Activated CD4-positive, alpha-beta memory T cell treated with anti-CD3 and anti-CD28 coated beads, Interleukin-2, amount 10 ng/mL, durations not matched to agents 7 days and 5 days (primary cell): ENCODE data around the gene NPIPA2. TPM values are rescaled to one million over a fixed set of nuclear protein-coding genes. Genes with fewer than 3 reads are reported as not detected.
"Not testable (repeated sequence)": the region's sequence is repeated elsewhere in the genome, so short reads cannot be mapped to it uniquely, and the experiment has no call there.

Experiments
- CTCF ChIA-PET: fragments of 350-600 bp; sonication (Branson Sonifier 250); formaldehyde crosslinking; loops from one replicate; lab custom pipeline; 2021; ENCODE audit warnings: antibody characterized with exemption, inconsistent platforms; lab: Charles Lee
- POLR2A ChIA-PET: fragments of 350-600 bp; sonication (Branson Sonifier 250); formaldehyde crosslinking; loops from one replicate; lab custom pipeline; 2021; ENCODE audit warnings: antibody characterized with exemption; lab: Charles Lee
- DNase-seq: peaks from one replicate; pipeline ENCODE4 v3.0.0-alpha.2; 2020
- H3K27ac Mint-ChIP-seq: one replicate; pipeline ENCODE4 v1.8.0; 2021; ENCODE audit warnings: mild to moderate bottlenecking, mixed read lengths
- H3K27me3 Mint-ChIP-seq: one replicate; pipeline ENCODE4 v1.8.0; 2021; ENCODE audit warnings: mixed read lengths
- H3K36me3 Mint-ChIP-seq: one replicate; pipeline ENCODE4 v1.8.0; 2021; ENCODE audit warnings: low read depth, mixed read lengths
- H3K4me1 Mint-ChIP-seq: one replicate; pipeline ENCODE4 v1.8.0; 2021; ENCODE audit warnings: mixed read lengths
- H3K4me3 Mint-ChIP-seq: one replicate; pipeline ENCODE4 v1.8.0; 2021; ENCODE audit warnings: mild to moderate bottlenecking, mixed read lengths
- H3K9me3 Mint-ChIP-seq: one replicate; pipeline ENCODE4 v1.8.0; 2021; ENCODE audit warnings: mixed read lengths
- total RNA-seq, 2 experiments: library from RNA; stranded (reverse); gene quantifications; one replicate each; pipeline ENCODE4 v1.2.3, GENCODE V29; 2021

NPIPA2 gene
- 1 to 10 TPM in 1 of 2 experiments, under 1 TPM in 1; 0.68 to 8.0 TPM for total RNA-seq

- DNase-seq, H3K4me3 Mint-ChIP-seq, H3K36me3 Mint-ChIP-seq, H3K9me3 Mint-ChIP-seq, H3K4me1 Mint-ChIP-seq, H3K27me3 Mint-ChIP-seq, CTCF ChIA-PET, POLR2A ChIA-PET, H3K27ac Mint-ChIP-seq: not testable (repeated sequence)
Observed at GRCh38 chr16:14742273-14743128, at the start of gene NPIPA2. TSS of gene NPIPA2 (plus strand) at chr16:14742533. CDS start at chr16:14748066, 5,533 bp downstream.

DNA sequence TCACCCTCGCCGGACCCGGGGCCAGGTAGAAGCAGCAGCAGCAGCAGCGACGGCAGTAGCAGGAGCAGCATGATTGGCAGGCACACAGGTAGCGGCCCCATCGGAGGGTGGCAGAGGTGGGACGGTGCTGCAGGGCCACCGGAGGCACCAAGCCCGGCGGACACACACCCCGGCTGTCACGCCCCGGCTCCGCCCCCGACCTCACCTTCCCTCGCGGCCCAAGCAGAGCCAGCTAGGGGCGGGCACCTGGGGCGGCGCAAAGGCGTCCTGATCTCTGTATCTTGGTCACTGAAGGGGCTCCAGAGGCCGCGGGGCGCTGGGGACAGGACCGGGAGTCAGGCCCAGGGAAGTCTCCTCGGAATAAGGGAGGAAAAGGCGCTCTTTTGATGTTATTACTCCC lies 48.2 kb upstream of the NPIPA2 start, which contains the start of gene PLA2G10:
TSS of gene PLA2G10 (minus strand) at position 180 of the 400 bp plus-strand sequence. CDS start at position 101, 79 bp downstream.
- H3K9me3 Mint-ChIP-seq, DNase-seq, H3K27me3 Mint-ChIP-seq, H3K36me3 Mint-ChIP-seq, H3K27ac Mint-ChIP-seq, POLR2A ChIA-PET, H3K4me3 Mint-ChIP-seq, CTCF ChIA-PET, H3K4me1 Mint-ChIP-seq: not testable (repeated sequence)

- H3K27ac Mint-ChIP-seq, H3K4me1 Mint-ChIP-seq, H3K36me3 Mint-ChIP-seq, H3K9me3 Mint-ChIP-seq, CTCF ChIA-PET, H3K27me3 Mint-ChIP-seq, POLR2A ChIA-PET, DNase-seq, H3K4me3 Mint-ChIP-seq: not testable (repeated sequence)
Observed at GRCh38 chr16:14701859-14702258, 40.5 kb upstream of the NPIPA2 start.

- POLR2A ChIA-PET, H3K36me3 Mint-ChIP-seq, H3K9me3 Mint-ChIP-seq, CTCF ChIA-PET, H3K27ac Mint-ChIP-seq, H3K27me3 Mint-ChIP-seq, DNase-seq, H3K4me3 Mint-ChIP-seq, H3K4me1 Mint-ChIP-seq: not testable (repeated sequence)
Observed at GRCh38 chr16:14702672-14703071, 39.7 kb upstream of the NPIPA2 start.

DNA sequence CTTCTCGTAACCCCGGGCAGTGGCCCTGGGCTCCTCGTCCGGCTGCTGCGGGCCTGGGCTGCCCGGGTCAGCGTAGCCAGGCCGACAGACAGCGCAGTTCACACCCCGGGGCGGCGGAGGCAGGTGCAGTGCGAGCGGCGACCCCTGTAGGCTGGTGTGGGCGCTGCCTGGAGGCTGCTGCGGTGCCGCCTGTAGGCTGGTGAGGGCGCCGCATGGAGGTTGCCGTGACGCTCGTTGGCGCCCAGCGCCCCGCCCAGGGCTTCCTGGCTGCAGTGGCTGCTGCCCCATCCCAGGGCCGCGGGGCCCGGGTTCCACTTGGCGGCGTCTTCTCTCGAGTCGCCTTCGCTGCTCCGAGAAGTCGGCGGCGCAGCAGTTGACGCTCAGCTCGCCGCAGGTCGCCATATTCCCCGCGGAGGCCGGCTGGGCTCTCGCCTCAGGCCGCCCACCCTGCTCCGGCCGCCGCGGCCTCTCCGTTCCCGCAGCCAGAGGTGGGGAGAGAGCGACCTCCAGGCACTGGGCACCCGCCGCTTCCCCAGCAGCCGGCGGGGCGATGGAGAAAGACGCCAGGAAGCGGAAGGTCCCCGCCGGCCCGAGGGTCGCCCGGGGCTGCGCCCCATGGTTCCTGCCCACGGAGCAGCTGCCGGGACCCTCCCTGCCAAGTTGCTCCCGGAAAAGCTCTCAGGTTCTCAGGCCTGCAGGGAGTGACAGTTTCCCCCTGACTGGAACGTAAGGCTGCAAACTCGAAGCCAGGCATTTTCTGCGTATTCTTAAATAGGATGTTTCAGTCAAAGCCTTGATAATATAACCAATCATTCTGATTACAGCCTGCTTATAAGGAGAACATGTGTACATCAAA lies 38.9 kb upstream of the NPIPA2 start, which contains the start of gene NPIPA3:
TSS of gene NPIPA3 (plus strand) at position 256 of the 856 bp plus-strand sequence. CDS start 5,533 bp downstream, outside the sequence.
- DNase-seq, H3K4me1 Mint-ChIP-seq, POLR2A ChIA-PET, H3K27ac Mint-ChIP-seq, H3K4me3 Mint-ChIP-seq, CTCF ChIA-PET, H3K9me3 Mint-ChIP-seq, H3K27me3 Mint-ChIP-seq, H3K36me3 Mint-ChIP-seq: not testable (repeated sequence)

GRCh38 chr16:14733233-14733632 lies 9.1 kb upstream of the NPIPA2 start:
- POLR2A ChIA-PET, CTCF ChIA-PET, H3K27me3 Mint-ChIP-seq, H3K27ac Mint-ChIP-seq, H3K4me3 Mint-ChIP-seq, H3K9me3 Mint-ChIP-seq, DNase-seq, H3K4me1 Mint-ChIP-seq, H3K36me3 Mint-ChIP-seq: not testable (repeated sequence)

DNA sequence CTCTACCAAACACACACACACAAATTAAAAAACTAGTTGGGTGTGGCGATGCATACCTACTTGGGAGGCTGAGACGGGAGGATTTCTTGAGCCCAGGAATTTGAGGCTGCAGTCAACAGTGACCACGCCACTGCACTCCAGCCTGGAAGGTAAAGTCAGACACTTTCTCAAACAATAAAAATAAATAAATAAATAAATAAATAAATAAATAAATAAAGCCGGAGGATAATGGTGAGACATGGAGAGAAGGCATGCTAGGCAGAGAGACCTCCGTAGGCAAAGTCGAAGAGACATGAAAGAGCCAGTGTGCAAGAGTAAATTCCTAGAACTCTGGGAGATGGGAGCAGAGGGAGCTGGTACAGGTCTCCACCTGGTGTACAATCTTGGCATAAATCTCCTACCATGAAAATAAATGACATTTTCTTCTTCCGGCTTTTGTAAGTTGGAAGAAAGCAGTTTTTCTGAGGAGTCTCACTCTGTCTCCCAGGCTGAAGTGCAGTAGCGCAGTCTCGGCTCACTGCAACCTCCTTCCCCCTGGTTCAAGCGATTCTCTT lies 1.4 kb upstream of the NPIPA2 start:
- H3K36me3 Mint-ChIP-seq, H3K9me3 Mint-ChIP-seq, CTCF ChIA-PET, DNase-seq, H3K27ac Mint-ChIP-seq, POLR2A ChIA-PET, H3K4me3 Mint-ChIP-seq, H3K4me1 Mint-ChIP-seq, H3K27me3 Mint-ChIP-seq: not testable (repeated sequence)

DNA sequence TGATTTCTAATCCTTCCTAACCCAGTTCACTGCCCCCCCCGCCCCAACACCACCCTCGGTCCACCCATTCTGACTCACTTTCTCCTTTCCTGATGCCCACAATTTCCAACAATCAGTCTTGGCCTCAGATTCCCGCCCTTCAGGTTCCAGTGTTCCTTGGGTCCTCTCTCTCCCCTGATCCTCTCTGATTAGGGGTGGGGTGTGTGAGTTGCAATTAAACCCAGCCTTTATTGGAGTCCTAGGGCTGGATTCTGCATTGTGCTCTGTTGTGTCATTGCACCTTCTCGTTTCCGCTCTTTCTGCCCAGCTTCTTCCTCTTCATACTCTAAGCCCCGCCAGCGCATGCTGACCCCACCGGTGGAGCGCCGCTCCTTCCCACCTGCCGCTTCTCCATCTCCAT lies 539 bp upstream of the NPIPA2 start:
- H3K9me3 Mint-ChIP-seq, CTCF ChIA-PET, POLR2A ChIA-PET, H3K4me3 Mint-ChIP-seq, DNase-seq, H3K4me1 Mint-ChIP-seq, H3K27ac Mint-ChIP-seq, H3K36me3 Mint-ChIP-seq, H3K27me3 Mint-ChIP-seq: not testable (repeated sequence)

DNA sequence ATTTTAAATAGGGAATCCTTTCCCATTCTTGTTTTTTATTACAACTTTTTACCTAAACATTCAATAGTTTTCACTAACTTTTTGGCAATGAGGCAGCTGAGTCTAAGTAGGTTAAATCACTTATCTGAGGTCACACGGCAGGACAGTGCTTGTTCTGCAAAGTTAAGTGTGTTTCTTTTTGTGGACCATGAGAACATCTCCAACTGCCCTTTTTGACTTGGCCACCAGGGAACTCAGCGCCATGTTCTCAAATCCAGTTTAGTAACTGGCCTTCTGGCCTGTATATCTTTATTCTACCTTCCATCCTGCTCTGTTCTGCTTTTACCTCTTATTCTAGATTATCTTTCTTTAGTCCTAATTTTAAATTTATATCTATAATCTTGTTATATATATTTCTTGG lies 31.3 kb downstream of the NPIPA2 start:
- H3K27ac Mint-ChIP-seq, POLR2A ChIA-PET, DNase-seq, H3K4me3 Mint-ChIP-seq, H3K4me1 Mint-ChIP-seq, CTCF ChIA-PET, H3K9me3 Mint-ChIP-seq, H3K36me3 Mint-ChIP-seq, H3K27me3 Mint-ChIP-seq: not testable (repeated sequence)

DNA sequence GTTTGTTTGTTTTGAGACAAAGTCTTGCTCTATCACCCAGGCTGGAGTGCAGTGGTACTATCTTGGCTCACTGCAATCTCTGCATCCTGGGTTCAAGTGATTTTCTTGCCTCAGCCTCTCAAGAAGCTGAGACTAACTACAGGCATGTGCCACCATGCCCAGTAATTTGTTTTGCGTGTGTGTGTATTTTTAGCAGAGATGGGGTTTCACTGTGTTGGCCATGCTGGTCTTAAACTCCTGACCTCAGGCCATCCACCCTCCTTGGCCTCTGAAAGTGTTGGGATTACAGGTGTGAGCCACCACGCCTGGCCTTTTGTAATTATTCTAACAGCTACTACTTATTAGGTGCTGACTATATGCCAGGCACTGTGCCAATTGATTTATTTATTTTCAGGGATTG lies 33.3 kb downstream of the NPIPA2 start:
- H3K36me3 Mint-ChIP-seq, H3K27ac Mint-ChIP-seq, H3K4me1 Mint-ChIP-seq, H3K9me3 Mint-ChIP-seq, POLR2A ChIA-PET, H3K4me3 Mint-ChIP-seq, H3K27me3 Mint-ChIP-seq, CTCF ChIA-PET, DNase-seq: not testable (repeated sequence)

GRCh38 chr16:14776763-14777162 lies 34.4 kb downstream of the NPIPA2 start:
- CTCF ChIA-PET, DNase-seq, H3K27me3 Mint-ChIP-seq, H3K4me1 Mint-ChIP-seq, POLR2A ChIA-PET, H3K9me3 Mint-ChIP-seq, H3K36me3 Mint-ChIP-seq, H3K27ac Mint-ChIP-seq, H3K4me3 Mint-ChIP-seq: not testable (repeated sequence)

DNA sequence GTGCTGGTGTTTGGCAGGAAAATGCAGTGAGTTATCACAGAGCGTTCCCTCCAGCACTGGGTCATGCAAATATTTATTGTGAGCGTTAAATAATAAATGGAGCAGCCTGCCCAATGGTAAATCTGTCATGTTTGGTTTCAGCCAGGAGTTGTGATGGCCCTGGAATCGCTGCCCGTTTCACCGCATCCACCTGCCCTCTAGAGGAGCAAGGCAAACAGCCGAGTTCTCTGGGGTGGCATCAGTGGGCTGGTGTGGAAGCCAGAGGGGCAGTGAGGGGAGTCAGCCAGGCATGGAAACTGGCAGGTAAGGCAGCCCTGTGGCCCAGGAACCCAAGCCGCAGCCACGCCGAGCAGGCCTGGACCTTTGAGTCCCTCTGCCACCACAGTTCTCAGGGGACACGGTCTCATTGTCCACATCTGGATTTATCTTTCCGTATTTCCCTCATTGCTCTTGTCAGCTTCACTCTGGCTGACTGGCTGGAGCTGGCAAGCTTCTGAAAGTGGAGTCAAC lies 37.1 kb downstream of the NPIPA2 start:
- H3K9me3 Mint-ChIP-seq, POLR2A ChIA-PET: not testable (repeated sequence)

GRCh38 chr16:14786180-14786579 lies 43.8 kb downstream of the NPIPA2 start:
- DNase-seq, H3K36me3 Mint-ChIP-seq, H3K27ac Mint-ChIP-seq, POLR2A ChIA-PET, H3K9me3 Mint-ChIP-seq, H3K4me3 Mint-ChIP-seq, H3K27me3 Mint-ChIP-seq, CTCF ChIA-PET, H3K4me1 Mint-ChIP-seq: not testable (repeated sequence)

More for the DNA sequence above, 37.1 kb downstream of the NPIPA2 start:
- H3K27ac Mint-ChIP-seq, H3K27me3 Mint-ChIP-seq, DNase-seq, H3K36me3 Mint-ChIP-seq, H3K4me3 Mint-ChIP-seq, CTCF ChIA-PET, H3K4me1 Mint-ChIP-seq: not testable (repeated sequence)
